Adipocyte (in vitro differentiated cells): Measurements from ENCODE around the gene TMEM222.
A peak's percentile ranks its signal among the peaks of the same experiment; 100 is the strongest.

Experiments
- DNase-seq: peaks from one replicate; pipeline ENCODE4 v3.0.0-alpha.2; 2015; ENCODE audit warnings: low read depth
- H3K27me3 ChIP-seq: replicated peaks from 2 replicates; pipeline ENCODE4 v1.7.0; 2013; ENCODE audit warnings: mild to moderate bottlenecking, low read length, moderate library complexity; ENCODE audit not compliant: control insufficient read depth, insufficient read depth
- H3K36me3 ChIP-seq: 2 replicates; pipeline ENCODE4 v1.7.0; 2013; ENCODE audit warnings: low read length, mild to moderate bottlenecking, moderate library complexity; ENCODE audit not compliant: control insufficient read depth, insufficient read depth, severe bottlenecking
- H3K4me1 ChIP-seq: 2 replicates; pipeline ENCODE4 v1.7.0; 2013; ENCODE audit warnings: mild to moderate bottlenecking, low read length, moderate library complexity; ENCODE audit not compliant: control insufficient read depth, insufficient read depth
- H3K4me3 ChIP-seq: 2 replicates; pipeline ENCODE4 v1.7.0; 2013; ENCODE audit warnings: mild to moderate bottlenecking, low read length, moderate library complexity
- H3K9ac ChIP-seq: 2 replicates; pipeline ENCODE4 v1.7.0; 2013; ENCODE audit warnings: mild to moderate bottlenecking, low read length, moderate library complexity
- H3K9me3 ChIP-seq: 2 replicates; pipeline ENCODE4 v1.7.0; 2013; ENCODE audit warnings: mild to moderate bottlenecking, low read length, moderate library complexity; ENCODE audit not compliant: control insufficient read depth

The TMEM222 gene

GRCh38 chr1:27343639-27344025 lies 21.7 kb downstream of the TMEM222 start:
- Histone ChIP-seq H3K4me1 (peaks cover 10% of the 10 kb centered on the region), H3K9me3 (no peaks in the 10 kb centered on the region), H3K4me3 (no peak overlapping the region), H3K36me3 (peaks cover under 1% of the 10 kb centered on the region), H3K27me3 (no peaks in the 10 kb centered on the region), H3K9ac (no peak overlapping the region)
- DNase-seq, result no peak

- Histone ChIP-seq H3K27me3 (no peaks in the 10 kb centered on the region), H3K4me1 (peaks cover 15% of the 10 kb centered on the region), H3K36me3 (no peaks in the 10 kb centered on the region), H3K9ac (no peak overlapping the region), H3K4me3 (no peak overlapping the region), H3K9me3 (no peaks in the 10 kb centered on the region)
- DNase-seq, result no peak
Observed at GRCh38 chr1:27345272-27345671, 23.3 kb downstream of the TMEM222 start.

GRCh38 chr1:27346357-27346756 lies 24.4 kb downstream of the TMEM222 start:
- Histone ChIP-seq H3K4me3 (no peak overlapping the region), H3K27me3 (no peaks in the 10 kb centered on the region), H3K9ac (no peak overlapping the region), H3K4me1 (peaks cover 13% of the 10 kb centered on the region), H3K36me3 (no peaks in the 10 kb centered on the region), H3K9me3 (no peaks in the 10 kb centered on the region)
- DNase-seq, result no peak

GRCh38 chr1:27346991-27347624 lies 25.1 kb downstream of the TMEM222 start:
- Histone ChIP-seq H3K4me1 (peaks cover 6% of the 10 kb centered on the region), H3K9ac (no peak overlapping the region), H3K27me3 (no peaks in the 10 kb centered on the region), H3K4me3 (no peak overlapping the region), H3K9me3 (no peaks in the 10 kb centered on the region), H3K36me3 (no peaks in the 10 kb centered on the region)
- no peak for DNase-seq

- Histone ChIP-seq H3K36me3 (peaks cover 12% of the 10 kb centered on the region), H3K4me1 (peaks cover 6% of the 10 kb centered on the region), H3K9ac (no peak overlapping the region), H3K4me3 (peak overlapping the region; percentile 52), H3K27me3 (no peaks in the 10 kb centered on the region), H3K9me3 (no peaks in the 10 kb centered on the region)
- peak; percentile 24 for DNase-seq
Observed at GRCh38 chr1:27348861-27349783, 27.2 kb downstream of the TMEM222 start.

- peaks cover 6% of the 10 kb centered on the region for H3K4me1 ChIP-seq
- peak overlapping the region; percentile 52 for H3K4me3 ChIP-seq
- no peaks in the 10 kb centered on the region for H3K9me3 ChIP-seq
- no peaks in the 10 kb centered on the region for H3K27me3 ChIP-seq
- H3K36me3 ChIP-seq, result peaks cover 13% of the 10 kb centered on the region
- H3K9ac ChIP-seq, result peak overlapping the region; percentile 44
- DNase-seq, result peak; percentile 77
Observed at GRCh38 chr1:27349784-27350662, 28.1 kb downstream of the TMEM222 start.

- DNase-seq, result no peak
- Histone ChIP-seq H3K36me3 (peaks cover 22% of the 10 kb centered on the region), H3K27me3 (no peaks in the 10 kb centered on the region), H3K4me1 (peaks cover 6% of the 10 kb centered on the region), H3K9ac (no peak overlapping the region), H3K4me3 (no peak overlapping the region), H3K9me3 (no peaks in the 10 kb centered on the region)
Observed at GRCh38 chr1:27350663-27351540, 28.9 kb downstream of the TMEM222 start.

- peaks cover 29% of the 10 kb centered on the region for H3K36me3 ChIP-seq
- no peak for DNase-seq
- H3K27me3 ChIP-seq, result no peaks in the 10 kb centered on the region
- peaks cover 6% of the 10 kb centered on the region for H3K4me1 ChIP-seq
- H3K9ac ChIP-seq, result no peak overlapping the region
- no peaks in the 10 kb centered on the region for H3K9me3 ChIP-seq
- no peak overlapping the region for H3K4me3 ChIP-seq
Observed at GRCh38 chr1:27351541-27352107, 29.7 kb downstream of the TMEM222 start.

- peaks cover 6% of the 10 kb centered on the region for H3K4me1 ChIP-seq
- H3K4me3 ChIP-seq, result no peak overlapping the region
- H3K9ac ChIP-seq, result no peak overlapping the region
- H3K27me3 ChIP-seq, result no peaks in the 10 kb centered on the region
- no peak for DNase-seq
- peaks cover 36% of the 10 kb centered on the region for H3K36me3 ChIP-seq
- H3K9me3 ChIP-seq, result no peaks in the 10 kb centered on the region
Observed at GRCh38 chr1:27353166-27353565, 31.2 kb downstream of the TMEM222 start.

- H3K9ac ChIP-seq, result no peak overlapping the region
- peaks cover 41% of the 10 kb centered on the region for H3K36me3 ChIP-seq
- DNase-seq, result no peak
- H3K4me1 ChIP-seq, result peaks cover 6% of the 10 kb centered on the region
- H3K4me3 ChIP-seq, result no peak overlapping the region
- no peaks in the 10 kb centered on the region for H3K9me3 ChIP-seq
- no peaks in the 10 kb centered on the region for H3K27me3 ChIP-seq
Observed at GRCh38 chr1:27353629-27354028, 31.7 kb downstream of the TMEM222 start.
